ENCODE data around the gene PPP1R3G. TPM values are rescaled to one million over a fixed set of nuclear protein-coding genes. Genes with fewer than 3 reads are reported as not detected.

The PPP1R3G gene
- polyA plus RNA-seq, 1 donor (not counting 4 experiments of a cell fraction or from before 2014, with no cell fraction given): 0.01 TPM

DNA sequence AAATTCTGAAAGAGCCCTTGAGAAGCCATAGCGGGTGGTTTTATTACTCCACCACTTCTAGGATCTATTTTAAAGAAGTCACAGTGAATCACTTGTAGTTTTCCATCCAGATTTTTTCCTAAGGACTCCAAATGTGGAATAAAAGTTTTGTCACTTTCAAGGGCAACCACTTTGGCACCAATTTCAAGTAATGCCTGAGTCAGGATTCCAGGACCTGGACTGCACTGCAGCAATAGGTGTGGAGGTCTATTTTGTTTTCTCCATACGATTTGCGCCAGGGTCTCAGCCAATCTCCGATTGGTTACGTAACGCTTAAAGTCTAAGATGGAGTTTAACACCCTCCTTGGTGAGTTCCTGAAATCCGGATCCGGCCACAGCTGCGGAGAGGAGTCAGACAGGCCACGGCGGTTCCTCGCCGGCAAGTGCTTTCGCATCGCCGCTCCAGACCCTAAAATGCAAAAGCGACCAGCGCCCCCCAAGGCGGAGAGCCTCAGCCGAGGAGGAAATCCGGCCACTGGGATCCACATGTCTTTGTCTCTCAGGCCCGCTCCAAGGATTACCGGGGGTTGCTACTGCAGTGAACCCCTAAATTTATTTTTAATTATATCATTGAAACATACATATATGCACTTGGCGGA is 18.6 kb upstream of the PPP1R3G start:
- no peaks in the 10 kb centered on the region for H3K79me2 ChIP-seq (ENCODE audit: control insufficient read depth, insufficient read depth, low read length)
- H3K27me3 ChIP-seq (ENCODE audit: control insufficient read depth, extremely low read depth, insufficient read depth, low read length): no peaks in the 10 kb centered on the region
- H3K9ac ChIP-seq (ENCODE audit: control insufficient read depth, extremely low read depth, insufficient read depth, low read length): no peak overlapping the region
- FAIRE-seq (no peak), DNase-seq (ENCODE audit: low read depth, low spot score) (no peak)
- TF ChIP-seq, protein P1, sequence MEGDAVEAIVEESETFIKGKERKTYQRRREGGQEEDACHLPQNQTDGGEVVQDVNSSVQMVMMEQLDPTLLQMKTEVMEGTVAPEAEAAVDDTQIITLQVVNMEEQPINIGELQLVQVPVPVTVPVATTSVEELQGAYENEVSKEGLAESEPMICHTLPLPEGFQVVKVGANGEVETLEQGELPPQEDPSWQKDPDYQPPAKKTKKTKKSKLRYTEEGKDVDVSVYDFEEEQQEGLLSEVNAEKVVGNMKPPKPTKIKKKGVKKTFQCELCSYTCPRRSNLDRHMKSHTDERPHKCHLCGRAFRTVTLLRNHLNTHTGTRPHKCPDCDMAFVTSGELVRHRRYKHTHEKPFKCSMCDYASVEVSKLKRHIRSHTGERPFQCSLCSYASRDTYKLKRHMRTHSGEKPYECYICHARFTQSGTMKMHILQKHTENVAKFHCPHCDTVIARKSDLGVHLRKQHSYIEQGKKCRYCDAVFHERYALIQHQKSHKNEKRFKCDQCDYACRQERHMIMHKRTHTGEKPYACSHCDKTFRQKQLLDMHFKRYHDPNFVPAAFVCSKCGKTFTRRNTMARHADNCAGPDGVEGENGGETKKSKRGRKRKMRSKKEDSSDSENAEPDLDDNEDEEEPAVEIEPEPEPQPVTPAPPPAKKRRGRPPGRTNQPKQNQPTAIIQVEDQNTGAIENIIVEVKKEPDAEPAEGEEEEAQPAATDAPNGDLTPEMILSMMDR (optimal IDR thresholded peaks at IDR 0.05 in 1 of 3, IDR thresholded peaks at IDR 0.05 in 1 of 3, conservative IDR thresholded peaks at IDR 0.05 in 1 of 3; ENCODE audit: extremely low read depth in 1 of 3, insufficient read depth in 2 of 3, low read length in 3 of 3): no peak
- no peak for TF ChIP-seq EZH2 (IDR thresholded peaks at IDR 0.05; ENCODE audit: low read length)
- no peaks in the 10 kb centered on the region for H3K9me3 ChIP-seq (ENCODE audit: control insufficient read depth, low read depth, low read length)
- no peaks in the 10 kb centered on the region for H3K4me1 ChIP-seq (ENCODE audit: control insufficient read depth, extremely low read depth, insufficient read depth, low read length)
- no peak overlapping the region for H2AFZ ChIP-seq (ENCODE audit: control insufficient read depth, low read length)
- H4K20me1 ChIP-seq (ENCODE audit: control insufficient read depth, extremely low read depth, insufficient read depth, low read length): no peaks in the 10 kb centered on the region
- dilution Hi-C loops (cut with MboI; ENCODE audit: extremely low pct_ligation_motif_present, low sequenced_read_pairs): no loop called here
- H3K9me1 ChIP-seq (ENCODE audit: control insufficient read depth, extremely low read depth, insufficient read depth, low read length): no peaks in the 10 kb centered on the region
- H3K36me3 ChIP-seq (ENCODE audit: control insufficient read depth in 2 of 2, extremely low read depth in 1 of 2, insufficient read depth in 2 of 2, low read length in 2 of 2): no peaks in the 10 kb centered on the region
- no peak overlapping the region for H3K4me2 ChIP-seq (ENCODE audit: control insufficient read depth, extremely low read depth, insufficient read depth, low read depth, low read length)
- H3K27ac ChIP-seq (ENCODE audit: control insufficient read depth, insufficient read depth, low read length): no peak overlapping the region
- no peak overlapping the region for H3K4me3 ChIP-seq (ENCODE audit: control insufficient read depth in 2 of 3, extremely low read depth in 1 of 3, insufficient read depth in 2 of 3, low read depth in 1 of 3, low read length in 3 of 3)

DNA sequence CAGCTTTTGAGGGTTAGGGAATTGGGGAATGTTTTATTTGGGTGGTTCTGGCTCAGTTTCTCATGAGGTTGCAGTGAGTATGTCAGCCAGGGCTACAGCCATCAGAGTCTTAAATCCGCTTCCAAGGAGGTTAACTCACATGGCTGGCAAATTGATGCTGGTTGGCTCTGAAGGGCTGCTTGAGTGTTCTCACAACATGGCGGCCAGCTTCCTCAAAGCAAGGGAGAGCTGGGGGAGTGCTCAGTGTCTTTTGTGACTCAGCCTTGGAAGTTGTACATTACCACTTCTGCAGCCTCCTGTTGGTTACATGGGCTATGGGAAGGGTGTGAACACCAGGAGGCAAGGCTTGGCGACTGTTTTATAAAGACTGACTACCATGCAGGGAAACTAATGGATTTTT is 17.8 kb upstream of the PPP1R3G start:
- Histone ChIP-seq H3K4me2 (ENCODE audit: control insufficient read depth, extremely low read depth, insufficient read depth, low read depth, low read length) (no peak overlapping the region), H3K9ac (ENCODE audit: control insufficient read depth, extremely low read depth, insufficient read depth, low read length) (no peak overlapping the region), H3K79me2 (ENCODE audit: control insufficient read depth, insufficient read depth, low read length) (no peaks in the 10 kb centered on the region), H3K4me1 (ENCODE audit: control insufficient read depth, extremely low read depth, insufficient read depth, low read length) (no peaks in the 10 kb centered on the region), H4K20me1 (ENCODE audit: control insufficient read depth, extremely low read depth, insufficient read depth, low read length) (no peaks in the 10 kb centered on the region), H3K9me1 (ENCODE audit: control insufficient read depth, extremely low read depth, insufficient read depth, low read length) (no peaks in the 10 kb centered on the region), H2AFZ (ENCODE audit: control insufficient read depth, low read length) (no peak overlapping the region), H3K27ac (ENCODE audit: control insufficient read depth, insufficient read depth, low read length) (no peak overlapping the region), H3K36me3 (ENCODE audit: control insufficient read depth in 2 of 2, extremely low read depth in 1 of 2, insufficient read depth in 2 of 2, low read length in 2 of 2) (no peaks in the 10 kb centered on the region), H3K9me3 (ENCODE audit: control insufficient read depth, low read depth, low read length) (no peaks in the 10 kb centered on the region), H3K27me3 (ENCODE audit: control insufficient read depth, extremely low read depth, insufficient read depth, low read length) (no peaks in the 10 kb centered on the region), H3K4me3 (ENCODE audit: control insufficient read depth in 2 of 3, extremely low read depth in 1 of 3, insufficient read depth in 2 of 3, low read depth in 1 of 3, low read length in 3 of 3) (no peak overlapping the region)
- DNase-seq (ENCODE audit: low read depth, low spot score): no peak
- dilution Hi-C loops (cut with MboI; ENCODE audit: extremely low pct_ligation_motif_present, low sequenced_read_pairs): no loop called here
- no peak for FAIRE-seq
- TF ChIP-seq, protein P1 (optimal IDR thresholded peaks at IDR 0.05 in 1 of 3, IDR thresholded peaks at IDR 0.05 in 1 of 3, conservative IDR thresholded peaks at IDR 0.05 in 1 of 3; ENCODE audit: extremely low read depth in 1 of 3, insufficient read depth in 2 of 3, low read length in 3 of 3): no peak
- no peak for TF ChIP-seq EZH2 (IDR thresholded peaks at IDR 0.05; ENCODE audit: low read length)

Measured in keratinocyte (primary cell).